A549 (cell line): ENCODE measurements around the gene NFKBIE.

Experiments
- CTCF ChIP-seq: fragments of >200 bp; sonication (Bioruptor Twin); formaldehyde crosslinking; IDR thresholded peaks from 3 replicates; pipeline ENCODE4 v1.5.1; 2016
- FOSL2 ChIP-seq, 2 experiments: fragments of 450-650 bp in 1 of 2; fragments of >200 bp in 1 of 2; sonication (Bioruptor Twin) in 1 of 2; formaldehyde crosslinking; IDR thresholded peaks; 2 replicates each; pipeline versions ENCODE4 v1.5.0 to v1.6.1; 2016 to 2020; ENCODE audit warnings: mild to moderate bottlenecking in 1 of 2, moderate library complexity in 1 of 2
- MAX ChIP-seq: IDR thresholded peaks from 2 replicates; pipeline ENCODE4 v1.6.1; 2012
- MAZ ChIP-seq: fragments of 150-350 bp; IDR thresholded peaks from 2 replicates; pipeline ENCODE4 v1.6.1; 2014; ENCODE audit warnings: antibody characterized with exemption, low read depth, low read length, borderline replicate concordance
- MYC ChIP-seq: IDR thresholded peaks from 2 replicates; pipeline ENCODE4 v1.6.1; 2012; ENCODE audit warnings: mild to moderate bottlenecking, inconsistent platforms, low read length, improper control_type of control experiment, borderline replicate concordance
- POLR2A ChIP-seq: IDR thresholded peaks from 2 replicates; pipeline ENCODE4 v1.6.1; 2012; ENCODE audit warnings: mild to moderate bottlenecking, low read length
- RFX5 ChIP-seq: fragments of 450-650 bp; IDR thresholded peaks from 2 replicates; pipeline ENCODE4 v1.7.1; 2014; ENCODE audit warnings: antibody characterized with exemption, mild to moderate bottlenecking, moderate library complexity
- SMC3 ChIP-seq: fragments of >200 bp; sonication (Bioruptor Twin); formaldehyde crosslinking; IDR thresholded peaks from 3 replicates; pipeline ENCODE4 v1.6.1; 2018; ENCODE audit warnings: inconsistent platforms
- USF2 ChIP-seq: fragments of 450-650 bp; IDR thresholded peaks from 2 replicates; pipeline ENCODE4 v1.6.1; 2014; ENCODE audit warnings: antibody characterized with exemption

GRCh38 chr6:44245391-44245911, 19.9 kb downstream of the NFKBIE start:
- TF ChIP-seq USF2 (no peak), CTCF (no peak), MAZ (no peak), RFX5 (no peak), POLR2A (no peak), MAX (no peak), FOSL2 (IDR thresholded peaks at IDR 0.05) (no peak), FOSL2 (CRISPR knock-in tag; IDR thresholded peaks at IDR 0.05) (no peak), SMC3 (no peak), MYC (no peak)
